Measurements from ENCODE around the gene HLA-DOA.

DNA sequence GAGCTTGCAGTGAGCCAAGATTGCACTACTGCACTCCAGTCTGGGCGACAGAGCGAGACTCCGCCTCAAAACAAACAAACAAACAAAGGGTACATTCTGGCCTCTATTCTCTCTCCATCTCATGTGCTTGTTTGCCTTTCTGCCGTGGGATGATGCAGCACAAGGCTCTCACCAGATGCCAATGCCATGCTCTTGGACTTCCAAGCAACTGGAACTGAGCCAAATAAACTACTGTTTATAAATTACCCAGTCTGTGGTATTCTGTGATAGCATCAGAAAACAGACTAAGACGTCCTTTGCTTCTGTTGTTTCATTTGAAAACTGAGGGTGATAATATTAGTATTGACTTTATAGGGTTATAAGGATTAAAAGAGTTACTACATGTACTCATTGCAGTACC, 44.6 kb downstream of the HLA-DOA start:
- TF ChIP-seq EZH2 (IDR thresholded peaks at IDR 0.05; ENCODE audit: borderline replicate concordance, control insufficient read depth, low read depth, low read length) (no peak), NFYB (IDR thresholded peaks at IDR 0.05; ENCODE audit: insufficient read depth, low read depth, low read length) (no peak), SP1 (IDR thresholded peaks at IDR 0.05; ENCODE audit: low read depth, low read length) (no peak), YY1 (IDR thresholded peaks at IDR 0.05; ENCODE audit: low read depth, low read length) (no peak), NRF1 (conservative IDR thresholded peaks at IDR 0.05; ENCODE audit: low read depth, low read length) (no peak), MTA2 (IDR thresholded peaks at IDR 0.05; ENCODE audit: low read depth) (no peak), CEBPB (IDR thresholded peaks at IDR 0.05; ENCODE audit: borderline replicate concordance in 1 of 2, low read depth in 2 of 2, low read length in 2 of 2) (no peak), CHD1 (IDR thresholded peaks at IDR 0.05; ENCODE audit: low read depth, low read length) (no peak), CHD4 (IDR thresholded peaks at IDR 0.05) (no peak), SUZ12 (IDR thresholded peaks at IDR 0.05; ENCODE audit: unreplicated experiment) (no peak), SIN3A (IDR thresholded peaks at IDR 0.05; ENCODE audit: low read depth, low read length) (no peak)
- TF ChIP-seq, protein P1, sequence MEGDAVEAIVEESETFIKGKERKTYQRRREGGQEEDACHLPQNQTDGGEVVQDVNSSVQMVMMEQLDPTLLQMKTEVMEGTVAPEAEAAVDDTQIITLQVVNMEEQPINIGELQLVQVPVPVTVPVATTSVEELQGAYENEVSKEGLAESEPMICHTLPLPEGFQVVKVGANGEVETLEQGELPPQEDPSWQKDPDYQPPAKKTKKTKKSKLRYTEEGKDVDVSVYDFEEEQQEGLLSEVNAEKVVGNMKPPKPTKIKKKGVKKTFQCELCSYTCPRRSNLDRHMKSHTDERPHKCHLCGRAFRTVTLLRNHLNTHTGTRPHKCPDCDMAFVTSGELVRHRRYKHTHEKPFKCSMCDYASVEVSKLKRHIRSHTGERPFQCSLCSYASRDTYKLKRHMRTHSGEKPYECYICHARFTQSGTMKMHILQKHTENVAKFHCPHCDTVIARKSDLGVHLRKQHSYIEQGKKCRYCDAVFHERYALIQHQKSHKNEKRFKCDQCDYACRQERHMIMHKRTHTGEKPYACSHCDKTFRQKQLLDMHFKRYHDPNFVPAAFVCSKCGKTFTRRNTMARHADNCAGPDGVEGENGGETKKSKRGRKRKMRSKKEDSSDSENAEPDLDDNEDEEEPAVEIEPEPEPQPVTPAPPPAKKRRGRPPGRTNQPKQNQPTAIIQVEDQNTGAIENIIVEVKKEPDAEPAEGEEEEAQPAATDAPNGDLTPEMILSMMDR (IDR thresholded peaks at IDR 0.05 in 2 of 3, conservative IDR thresholded peaks at IDR 0.05 in 1 of 3; ENCODE audit: control insufficient read depth in 2 of 3, extremely low read depth in 1 of 3, insufficient read depth in 1 of 3, low read depth in 3 of 3, low read length in 3 of 3): no peak
- TF ChIP-seq, protein P2, sequence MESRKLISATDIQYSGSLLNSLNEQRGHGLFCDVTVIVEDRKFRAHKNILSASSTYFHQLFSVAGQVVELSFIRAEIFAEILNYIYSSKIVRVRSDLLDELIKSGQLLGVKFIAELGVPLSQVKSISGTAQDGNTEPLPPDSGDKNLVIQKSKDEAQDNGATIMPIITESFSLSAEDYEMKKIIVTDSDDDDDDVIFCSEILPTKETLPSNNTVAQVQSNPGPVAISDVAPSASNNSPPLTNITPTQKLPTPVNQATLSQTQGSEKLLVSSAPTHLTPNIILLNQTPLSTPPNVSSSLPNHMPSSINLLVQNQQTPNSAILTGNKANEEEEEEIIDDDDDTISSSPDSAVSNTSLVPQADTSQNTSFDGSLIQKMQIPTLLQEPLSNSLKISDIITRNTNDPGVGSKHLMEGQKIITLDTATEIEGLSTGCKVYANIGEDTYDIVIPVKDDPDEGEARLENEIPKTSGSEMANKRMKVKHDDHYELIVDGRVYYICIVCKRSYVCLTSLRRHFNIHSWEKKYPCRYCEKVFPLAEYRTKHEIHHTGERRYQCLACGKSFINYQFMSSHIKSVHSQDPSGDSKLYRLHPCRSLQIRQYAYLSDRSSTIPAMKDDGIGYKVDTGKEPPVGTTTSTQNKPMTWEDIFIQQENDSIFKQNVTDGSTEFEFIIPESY (IDR thresholded peaks at IDR 0.05): no peak
- TF ChIP-seq, protein P3, sequence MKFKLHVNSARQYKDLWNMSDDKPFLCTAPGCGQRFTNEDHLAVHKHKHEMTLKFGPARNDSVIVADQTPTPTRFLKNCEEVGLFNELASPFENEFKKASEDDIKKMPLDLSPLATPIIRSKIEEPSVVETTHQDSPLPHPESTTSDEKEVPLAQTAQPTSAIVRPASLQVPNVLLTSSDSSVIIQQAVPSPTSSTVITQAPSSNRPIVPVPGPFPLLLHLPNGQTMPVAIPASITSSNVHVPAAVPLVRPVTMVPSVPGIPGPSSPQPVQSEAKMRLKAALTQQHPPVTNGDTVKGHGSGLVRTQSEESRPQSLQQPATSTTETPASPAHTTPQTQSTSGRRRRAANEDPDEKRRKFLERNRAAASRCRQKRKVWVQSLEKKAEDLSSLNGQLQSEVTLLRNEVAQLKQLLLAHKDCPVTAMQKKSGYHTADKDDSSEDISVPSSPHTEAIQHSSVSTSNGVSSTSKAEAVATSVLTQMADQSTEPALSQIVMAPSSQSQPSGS (IDR thresholded peaks at IDR 0.05; ENCODE audit: low read length): no peak
